ENCODE data around the gene MED22. TPM values are rescaled to one million over a fixed set of nuclear protein-coding genes. Genes with fewer than 3 reads are reported as not detected.
"Not testable (repeated sequence)": the region's sequence is repeated elsewhere in the genome, so short reads cannot be mapped to it uniquely, and the experiment has no call there.

MED22 gene
- total RNA-seq, 1 donor from 2014 or later = 20.2 TPM

DNA sequence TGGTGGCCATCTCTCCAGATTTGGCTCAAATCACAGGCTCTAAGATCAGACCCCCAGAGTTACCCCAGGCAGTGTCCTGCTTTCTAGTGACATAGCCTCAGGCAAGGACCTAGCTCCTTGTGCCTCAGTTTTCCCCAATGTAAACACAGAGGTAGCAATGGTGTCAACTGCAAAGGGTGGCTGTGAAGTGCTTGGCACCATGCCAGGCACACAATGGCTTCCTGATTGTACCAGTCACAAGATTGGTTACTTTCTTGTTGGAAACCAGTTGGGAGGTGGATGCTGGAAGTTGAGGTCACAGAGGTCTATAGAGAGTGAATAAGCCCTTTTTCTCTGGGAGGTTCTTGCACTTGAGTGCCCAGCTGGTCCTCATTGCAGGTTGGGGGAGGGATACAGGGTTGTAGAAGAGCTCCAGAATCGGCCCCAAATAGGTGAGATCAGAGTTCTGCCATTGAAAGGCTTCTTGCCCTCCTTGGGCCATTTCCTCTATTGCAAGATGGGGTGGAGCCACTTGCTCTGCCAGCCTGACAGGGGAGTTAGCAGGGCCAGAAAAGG, 30.6 kb upstream of the MED22 start:
- intact Hi-C loops (cut with DNase I) = no loop called here
- no peak for DNase-seq (ENCODE audit: low spot score)

DNA sequence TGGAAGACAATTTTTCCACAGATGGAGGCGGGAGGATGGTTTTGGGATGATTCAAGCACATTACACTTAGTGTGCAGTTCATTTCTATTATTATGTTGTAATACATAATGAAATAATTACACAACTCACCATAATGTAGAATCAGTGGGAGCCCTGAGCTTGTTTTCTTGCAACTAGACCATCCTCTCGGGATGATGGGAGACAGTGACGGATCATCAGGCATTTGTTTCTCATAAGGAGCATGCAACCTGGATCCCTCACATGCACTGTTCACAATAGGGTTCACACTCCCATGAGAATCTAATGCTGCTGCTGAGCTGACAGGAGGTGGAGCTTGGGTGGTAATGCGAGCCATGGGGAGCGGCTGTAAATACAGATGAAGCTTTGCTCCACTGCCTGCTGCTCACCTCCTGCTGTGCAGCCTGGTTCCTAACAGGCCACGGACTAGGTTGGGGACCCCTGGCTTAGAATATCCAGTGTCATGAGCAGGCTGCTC, 29.8 kb upstream of the MED22 start:
- no peak for DNase-seq (ENCODE audit: low spot score)
- intact Hi-C loops (cut with DNase I) = no loop called here

DNA sequence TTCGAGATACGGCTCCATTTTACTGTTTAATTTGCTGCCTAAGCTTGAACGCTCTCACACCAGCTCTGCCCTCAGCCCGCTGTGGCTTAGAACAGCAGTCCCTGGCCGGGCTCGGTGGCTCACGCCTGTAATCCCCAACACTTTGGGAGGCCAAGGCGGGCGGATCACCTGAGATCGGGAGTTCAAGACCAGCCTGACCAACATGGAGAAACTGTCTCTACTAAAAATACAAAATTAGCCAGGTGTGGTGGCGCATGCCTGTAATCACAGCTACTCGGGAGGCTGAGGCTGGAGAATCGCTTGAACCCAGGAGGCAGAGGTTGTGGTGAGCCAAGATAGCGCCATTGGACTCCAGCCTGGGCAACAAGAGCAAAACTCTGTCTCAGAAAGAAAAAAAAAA, 29.3 kb upstream of the MED22 start:
- DNase-seq (ENCODE audit: low spot score); intact Hi-C loops (cut with DNase I): not testable (repeated sequence)

DNA sequence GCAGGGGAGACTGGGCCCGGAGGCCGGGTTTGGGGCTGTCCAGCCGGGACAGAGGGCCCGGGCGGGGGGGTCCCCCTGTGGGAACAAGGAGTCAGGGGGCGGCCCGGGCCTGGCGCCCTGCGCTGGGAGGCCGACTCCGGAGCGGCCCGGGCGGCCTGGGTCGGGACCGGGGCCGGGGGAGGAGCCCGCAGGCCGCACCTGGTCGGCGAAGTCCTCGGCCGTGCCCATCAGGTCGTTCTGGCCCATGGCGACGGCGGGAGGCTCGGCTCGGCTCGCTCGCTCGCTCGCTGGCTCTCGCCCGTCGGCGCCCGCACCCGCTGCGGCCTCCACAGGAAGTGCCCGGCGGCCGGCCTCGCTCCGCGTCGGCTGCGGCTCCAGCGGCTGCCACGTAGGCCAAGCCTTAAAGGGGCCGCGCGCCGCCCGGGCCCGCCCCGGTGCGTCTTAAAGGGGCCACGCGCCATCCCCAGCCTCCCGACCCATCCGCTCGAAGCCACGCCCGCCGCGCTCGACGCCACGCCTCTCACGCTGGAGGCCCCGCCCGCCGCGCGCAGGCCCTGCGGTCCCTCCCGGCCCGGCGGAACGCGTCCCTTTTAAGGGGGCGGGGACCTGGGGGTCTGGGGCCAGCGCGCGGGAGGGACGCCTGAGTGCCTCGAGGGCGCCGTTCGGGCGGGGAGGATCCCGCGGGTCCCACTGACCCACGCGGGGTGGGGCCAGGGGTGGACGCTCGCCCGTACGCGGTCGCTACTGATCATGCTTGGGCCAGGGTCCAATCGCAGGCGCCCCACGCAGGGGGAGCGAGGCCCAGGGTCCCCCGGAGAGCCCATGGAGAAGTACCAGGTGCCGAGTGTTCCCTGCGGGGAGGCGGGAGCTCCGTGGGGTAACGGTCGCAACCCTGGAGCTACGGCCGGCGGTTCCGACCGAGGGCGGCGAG, 28.1 kb upstream of the MED22 start, which contains the start of the genes STKLD1 and SURF4:
Gene STKLD1 (plus strand): TSS at position 643 of the 931 bp plus-strand sequence. CDS start 108 bp downstream, at position 751.
Gene SURF4 (minus strand): TSS at position 337 of the 931 bp plus-strand sequence. CDS start 91 bp downstream, at position 246.
- intact Hi-C loops (cut with DNase I) = loop anchor here (1.0 kb wide), 2 partner anchors 28 to 40 kb away; partner anchors contain the start of genes MED22, RPL7A and SURF6
- peak; percentile 98 for DNase-seq (ENCODE audit: low spot score)

DNA sequence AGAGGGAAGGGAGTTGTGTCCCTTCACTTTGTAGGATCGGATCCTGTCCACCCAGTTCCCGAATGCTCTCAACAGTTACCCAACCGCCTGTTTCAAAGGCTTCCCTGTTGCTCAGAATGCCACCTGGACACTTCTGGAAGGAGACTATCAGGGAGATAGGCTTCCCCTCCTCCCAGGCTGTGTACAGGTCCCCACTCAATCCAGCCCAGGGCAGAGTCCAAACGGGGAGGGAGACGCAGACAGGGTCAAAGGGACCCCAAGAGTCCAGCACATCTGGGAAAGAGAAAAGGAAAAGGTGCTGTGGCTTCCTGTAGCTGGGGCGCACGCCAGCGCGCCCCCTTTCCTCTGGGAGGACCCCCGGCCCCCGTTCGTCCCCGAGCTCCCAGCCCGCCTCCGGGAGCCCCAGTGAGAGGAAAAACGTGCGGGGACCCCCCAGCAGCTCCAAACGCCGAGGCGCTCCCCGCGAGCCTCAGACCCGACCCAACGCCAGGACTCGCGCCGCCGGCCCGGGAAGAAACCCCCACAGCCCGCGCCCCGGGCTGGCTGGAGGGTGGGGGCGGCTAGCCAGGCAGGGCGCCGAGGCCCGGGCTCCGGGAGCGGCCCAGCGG, 27.3 kb upstream of the MED22 start:
- intact Hi-C loops (cut with DNase I) = no loop called here

DNA sequence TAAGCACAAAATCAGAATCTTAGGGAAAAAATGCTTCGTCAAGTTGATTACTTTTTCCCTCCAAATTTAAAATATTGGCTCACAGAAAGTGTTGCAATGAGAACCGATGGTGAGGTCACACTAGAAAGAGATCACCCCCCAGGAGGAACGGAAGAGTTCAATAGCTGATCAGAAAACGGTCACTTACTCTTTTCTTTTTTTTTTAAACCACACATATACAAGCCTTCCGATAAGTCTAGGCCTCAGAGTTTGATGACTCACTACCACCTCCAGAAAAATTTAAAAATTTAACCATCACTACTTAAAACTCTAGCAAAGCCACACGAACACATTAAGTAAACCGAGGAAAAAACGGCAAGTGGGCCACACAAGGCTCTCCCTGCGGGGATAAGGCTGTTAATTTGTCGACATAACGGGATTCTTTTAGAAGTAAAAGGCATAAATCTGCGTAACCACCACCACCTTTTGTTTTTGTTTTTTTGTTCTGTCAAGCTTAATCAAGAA, 26.7 kb upstream of the MED22 start:
- intact Hi-C loops (cut with DNase I) = loop anchor here (5.0 kb wide), 1 partner anchor 43 kb away; the partner anchor contains the start of gene REXO4
- no peak for DNase-seq (ENCODE audit: low spot score)

More for the DNA sequence above, 27.3 kb upstream of the MED22 start:
- DNase-seq (ENCODE audit: low spot score) = no peak

DNA sequence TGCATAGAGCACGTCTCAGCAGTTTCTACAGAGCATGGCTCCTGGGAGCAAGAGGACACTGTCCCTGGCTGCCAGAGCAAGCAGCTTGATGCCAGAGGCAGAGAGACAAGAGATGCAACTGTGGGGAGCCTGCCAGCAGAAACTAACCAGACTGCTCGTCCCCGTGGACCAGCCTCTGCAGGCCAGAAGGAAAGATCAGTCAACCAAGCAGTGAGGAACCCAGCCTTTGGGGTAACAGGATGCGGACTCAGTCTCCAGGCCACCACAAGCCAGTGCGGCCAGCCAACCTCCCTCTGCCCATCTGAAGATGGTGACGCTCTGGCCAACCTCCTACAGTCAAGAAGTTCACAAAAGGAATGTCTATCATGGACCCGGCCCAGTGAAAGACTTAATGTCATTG, 24.2 kb upstream of the MED22 start:
- intact Hi-C loops (cut with DNase I) = loop anchor here (5.0 kb wide), 1 partner anchor 45 kb away; the partner anchor contains the start of gene REXO4
- DNase-seq (ENCODE audit: low spot score) = no peak

DNA sequence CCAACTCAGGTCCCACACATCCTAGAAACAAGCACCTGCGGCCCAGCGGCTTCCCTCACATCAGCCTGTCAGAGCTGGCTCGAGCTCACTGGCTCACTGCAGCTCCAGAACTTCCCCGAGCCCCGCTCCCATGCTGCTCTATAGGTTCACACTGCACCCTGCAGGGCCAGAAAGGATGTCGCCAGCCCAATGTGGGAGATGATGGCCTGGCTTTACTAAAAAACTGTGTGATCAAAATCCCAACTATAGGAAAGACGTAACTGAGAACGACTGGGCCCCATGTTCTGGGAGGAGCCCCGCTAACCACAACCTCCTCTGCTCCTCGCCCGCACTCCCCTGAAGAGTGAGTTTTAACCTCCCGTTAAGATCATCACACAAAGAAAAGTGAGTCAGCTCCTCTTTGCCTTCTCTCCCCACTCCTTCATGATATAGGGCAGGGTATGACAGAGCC, 23.4 kb upstream of the MED22 start:
- intact Hi-C loops (cut with DNase I) = loop anchor here (5.0 kb wide), 1 partner anchor 46 kb away; the partner anchor contains the start of gene REXO4
- no peak for DNase-seq (ENCODE audit: low spot score)

DNA sequence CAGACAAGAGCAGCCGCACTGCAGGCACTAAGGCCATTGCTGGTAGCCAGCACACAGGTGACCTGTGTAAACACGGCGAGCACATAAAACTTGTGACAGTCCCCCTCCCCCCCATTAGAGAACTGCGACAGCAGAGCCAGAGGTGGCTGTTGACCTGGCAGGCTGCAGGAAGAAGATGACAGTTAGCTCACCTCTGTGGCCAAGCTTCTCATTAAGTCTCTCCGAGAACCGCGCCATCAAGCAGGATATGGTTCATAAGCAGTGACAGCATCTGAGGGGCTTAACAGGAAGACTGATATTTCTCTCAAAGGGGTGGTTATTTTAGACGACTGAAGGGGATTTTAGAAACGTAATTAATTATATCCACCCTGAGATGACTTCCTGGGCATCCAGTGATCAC, 22.8 kb upstream of the MED22 start:
- DNase-seq (ENCODE audit: low spot score) = no peak
- intact Hi-C loops (cut with DNase I) = loop anchor here (5.0 kb wide), 1 partner anchor 47 kb away; the partner anchor contains the start of gene REXO4

DNA sequence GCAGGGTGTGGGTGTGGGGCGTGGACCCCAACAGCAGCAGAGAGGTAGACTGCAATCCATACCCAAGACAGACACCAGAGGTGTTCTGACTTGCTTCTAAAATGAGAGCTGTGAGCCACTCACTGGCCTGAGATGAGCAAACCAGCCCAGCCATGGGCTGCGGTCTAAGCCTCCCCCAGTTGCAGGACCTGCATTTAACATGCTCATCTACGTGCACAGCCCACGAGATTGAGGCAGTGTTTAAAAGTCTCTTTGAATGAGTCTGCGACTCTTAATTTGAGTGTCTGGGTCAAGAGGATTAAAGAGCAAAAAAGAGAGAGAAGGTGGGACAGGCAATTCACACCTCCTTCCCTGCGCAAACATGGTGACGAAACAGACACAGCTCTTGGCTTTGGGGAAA, 22.0 kb upstream of the MED22 start:
- intact Hi-C loops (cut with DNase I) = loop anchor here (5.0 kb wide), 1 partner anchor 47 kb away; the partner anchor contains the start of gene REXO4
- DNase-seq (ENCODE audit: low spot score) = no peak

DNA sequence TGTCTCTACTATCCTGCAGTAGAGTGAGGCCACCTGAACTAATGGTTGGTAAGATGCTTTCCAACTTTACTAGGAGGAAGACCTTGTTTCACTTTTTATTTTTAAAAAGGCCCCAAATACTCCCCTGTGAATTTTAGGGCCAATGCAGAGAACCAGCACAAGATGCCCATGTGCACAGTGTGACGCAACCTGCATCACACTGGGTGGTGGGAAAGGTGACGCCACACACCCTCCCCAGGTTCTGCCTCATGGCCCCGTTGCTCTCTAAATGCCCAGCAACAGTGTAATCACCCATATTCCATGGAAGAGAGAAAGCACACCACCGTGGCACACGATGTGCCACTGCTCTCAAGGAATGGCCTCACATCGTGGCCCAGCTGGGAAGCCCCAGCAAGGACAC, 21.5 kb upstream of the MED22 start:
- DNase-seq (ENCODE audit: low spot score) = no peak
- intact Hi-C loops (cut with DNase I) = no loop called here

DNA sequence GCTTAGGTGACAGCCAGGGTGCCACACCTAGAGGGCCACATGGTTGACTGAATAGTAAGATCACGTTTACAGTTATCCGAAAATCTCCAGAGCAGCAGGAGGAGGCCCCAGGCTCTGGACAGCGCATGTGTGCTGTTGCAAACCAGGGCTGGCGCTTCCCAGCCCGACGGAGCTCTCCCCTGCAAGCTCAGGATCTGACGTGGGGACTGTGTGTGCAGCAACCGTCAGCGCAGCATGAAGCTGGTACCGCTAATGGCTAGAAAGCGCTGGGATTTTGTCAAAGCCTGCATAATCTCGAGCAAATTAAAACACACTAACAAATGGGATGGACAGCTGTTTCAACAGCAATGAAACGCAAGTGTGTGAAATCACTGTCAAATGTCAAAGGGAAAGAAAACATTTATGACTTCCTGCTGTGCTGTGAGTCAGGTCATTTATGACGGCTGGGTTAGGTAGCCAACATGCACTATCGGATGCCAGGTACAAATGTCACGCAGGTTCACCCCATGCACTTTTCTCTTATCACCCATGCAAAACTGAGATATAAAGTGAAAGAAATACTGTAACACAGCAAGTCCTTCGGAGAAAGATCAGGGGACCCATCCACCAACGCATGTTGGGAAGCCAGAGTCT, 20.4 kb upstream of the MED22 start:
- intact Hi-C loops (cut with DNase I) = no loop called here
- DNase-seq (ENCODE audit: low spot score) = no peak

DNA sequence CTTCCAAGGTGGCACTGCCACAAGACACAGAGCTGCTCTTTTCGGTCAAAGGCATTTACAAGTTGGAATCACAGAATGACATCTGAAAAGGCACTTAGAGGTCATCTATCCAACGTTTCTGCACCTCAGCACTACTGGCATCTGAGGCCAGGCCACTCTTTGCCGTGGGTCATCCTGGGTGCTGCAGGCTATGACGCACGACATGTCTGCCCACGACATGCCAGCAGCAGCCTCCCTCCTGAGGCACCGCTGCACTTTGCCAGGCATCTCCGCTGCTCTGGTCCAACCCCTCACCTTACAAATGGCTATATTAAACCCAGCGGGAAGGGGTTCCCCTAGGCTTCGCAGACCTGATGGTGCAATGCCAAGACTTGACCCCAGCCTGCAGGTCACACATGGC, 19.8 kb upstream of the MED22 start:
- intact Hi-C loops (cut with DNase I) = no loop called here
- no peak for DNase-seq (ENCODE audit: low spot score)

DNA sequence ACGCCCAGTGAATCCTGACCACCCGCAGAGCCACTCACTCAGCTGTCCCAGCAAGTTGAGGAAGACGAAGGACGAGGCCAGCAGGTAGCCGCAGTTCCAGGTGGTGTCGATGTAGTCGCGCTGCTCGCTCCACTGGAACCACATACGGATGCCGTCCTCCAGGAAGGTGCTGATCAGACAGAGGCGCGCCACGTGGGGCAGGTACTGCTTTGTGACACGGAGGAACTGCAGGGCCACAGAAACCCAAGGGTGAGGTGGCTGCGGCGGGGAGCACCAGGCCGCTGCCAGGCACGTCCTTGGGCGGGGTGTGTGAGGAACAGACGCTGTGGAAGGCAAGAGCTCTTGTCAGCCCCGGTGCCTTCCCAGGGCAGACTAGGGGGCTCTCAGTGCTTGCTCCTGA, 19.3 kb upstream of the MED22 start:
- intact Hi-C loops (cut with DNase I) = no loop called here
- no peak for DNase-seq (ENCODE audit: low spot score)

DNA sequence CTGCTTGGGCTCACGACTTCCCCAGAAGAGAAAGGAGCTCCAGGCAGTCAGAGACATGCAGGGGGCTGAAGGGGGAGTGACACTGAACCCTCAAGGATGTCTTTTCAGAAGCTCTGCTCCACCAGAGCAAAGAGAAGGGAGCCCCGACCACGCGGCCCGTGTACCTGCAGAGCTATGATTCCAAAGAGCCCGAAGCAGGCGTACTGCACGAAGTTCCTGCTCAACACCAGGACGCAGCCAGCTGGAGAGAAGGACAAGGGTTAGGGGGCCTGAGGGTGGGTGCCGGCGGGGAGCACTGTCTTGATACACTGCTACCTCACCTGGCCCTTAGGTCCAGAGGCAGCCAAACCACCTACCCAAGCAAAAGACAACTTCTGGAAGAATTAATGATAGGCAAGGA, 18.5 kb upstream of the MED22 start:
- intact Hi-C loops (cut with DNase I) = no loop called here
- no peak for DNase-seq (ENCODE audit: low spot score)

DNA sequence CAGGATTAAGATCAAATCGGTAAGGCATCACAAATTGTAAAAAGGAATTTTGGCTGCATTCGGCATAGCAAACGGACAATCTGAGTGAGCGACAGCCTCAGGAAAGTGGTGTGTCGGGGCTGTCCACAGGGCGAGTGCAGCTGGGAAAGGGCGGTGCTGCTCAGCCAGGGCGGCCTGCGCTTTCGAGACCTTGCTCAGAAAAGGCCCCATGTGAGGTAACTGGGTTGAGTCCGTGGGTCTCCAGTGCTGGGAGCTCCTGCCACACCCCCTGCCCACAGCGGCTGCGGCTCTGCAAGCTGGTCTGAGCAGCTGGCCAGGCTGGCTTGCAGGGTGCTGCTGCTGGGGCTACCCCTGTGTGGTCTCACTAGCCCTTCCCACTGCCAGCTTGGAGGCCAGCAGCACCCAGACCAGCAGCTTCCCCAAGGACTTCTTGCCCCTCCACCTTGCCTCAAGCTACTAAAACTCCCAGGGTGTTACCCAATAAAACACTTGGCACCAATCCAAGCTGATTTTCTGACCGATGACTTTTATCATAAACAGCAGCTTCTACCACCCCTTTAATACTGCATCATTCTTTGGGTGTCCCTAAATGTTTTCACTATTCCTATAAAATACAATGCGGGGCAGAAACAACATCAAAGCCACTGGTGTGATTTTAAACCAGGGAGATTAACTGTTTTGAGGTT, 14.6 kb upstream of the MED22 start:
- intact Hi-C loops (cut with DNase I) = no loop called here
- no peak for DNase-seq (ENCODE audit: low spot score)

DNA sequence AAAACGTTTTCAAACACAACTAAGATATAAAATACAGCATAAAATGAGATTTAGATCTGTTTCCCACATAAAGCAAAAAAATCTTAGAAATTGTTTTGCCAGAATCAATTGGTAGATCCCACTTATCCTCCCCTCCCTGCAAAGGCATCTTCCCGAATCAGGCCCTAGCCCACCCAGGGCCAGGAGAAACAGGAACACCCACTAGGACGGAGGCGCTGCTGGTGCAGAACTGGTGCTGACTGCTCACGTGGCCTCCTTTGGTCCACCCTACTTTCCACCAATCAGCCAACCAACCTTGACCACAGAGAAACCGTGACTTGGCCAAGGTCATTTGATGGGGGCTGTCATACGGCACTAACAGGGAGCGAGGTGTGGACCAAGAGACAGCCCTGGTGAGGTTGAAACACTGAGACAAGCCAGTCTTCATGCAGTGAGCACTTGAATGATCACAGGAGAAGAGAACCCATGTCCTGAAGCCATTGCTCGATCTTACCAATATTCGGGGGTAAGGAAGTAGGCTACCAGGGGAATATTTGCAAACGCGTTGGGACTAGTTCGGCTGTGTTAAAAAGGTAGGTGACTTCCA, 13.7 kb upstream of the MED22 start:
- DNase-seq (ENCODE audit: low spot score) = no peak
- intact Hi-C loops (cut with DNase I) = no loop called here

Data from cardiac septum (tissue), 1 donor.